Peyer's patch (tissue), 4 donors: ENCODE measurements around the gene ETNK1. TPM values are rescaled to one million over a fixed set of nuclear protein-coding genes. Genes with fewer than 3 reads are reported as not detected.
"Not testable (repeated sequence)": the region's sequence is repeated elsewhere in the genome, so short reads cannot be mapped to it uniquely, and the experiment has no call there.

Experiments
- DNase-seq, 3 donors: peaks; one replicate each; pipeline ENCODE4 v3.0.0-alpha.2; 2017 to 2019
- H3K27ac ChIP-seq, 4 donors: fragments of 200-600 bp; sonication (generic); one replicate each; pipeline ENCODE4 v1.5.1; 2016 to 2019
- H3K27me3 ChIP-seq, 2 donors: fragments of 200-600 bp; sonication (generic); one replicate each; pipeline ENCODE4 v1.5.1; 2019
- H3K36me3 ChIP-seq, 3 donors: fragments of 200-600 bp; sonication (generic); one replicate each; pipeline ENCODE4 v1.5.1; 2016 to 2019
- H3K4me1 ChIP-seq, 4 donors: fragments of 200-600 bp; sonication (generic); one replicate each; pipeline ENCODE4 v1.5.1; 2016 to 2019
- H3K4me3 ChIP-seq, 4 donors: fragments of 200-600 bp; sonication (generic); 1 replicate in 3 of 4; 2 replicates in 1 of 4; pipeline ENCODE4 v1.5.1; 2016 to 2019; ENCODE audit warnings: mild to moderate bottlenecking in 1 of 4
- H3K9me3 ChIP-seq, 4 donors: fragments of 200-600 bp; sonication (generic); one replicate each; pipeline ENCODE4 v1.5.1; 2016 to 2019; ENCODE audit warnings: mild to moderate bottlenecking in 1 of 4
- CTCF ChIP-seq, 6 experiments: fragments of 450-650 bp in 4 of 6; fragments of 200-600 bp in 2 of 6; sonication (generic) in 1 of 6; IDR thresholded peaks; one replicate each; pipeline ENCODE4 v1.5.1; 2017 to 2019; ENCODE audit warnings: antibody characterized with exemption in 6 of 6, mild to moderate bottlenecking in 3 of 6, moderate library complexity in 1 of 6
- POLR2A ChIP-seq, 2 donors: fragments of 450-650 bp; IDR thresholded peaks; one replicate each; pipeline ENCODE4 v1.5.1; 2017; ENCODE audit warnings: antibody characterized with exemption in 2 of 2, mild to moderate bottlenecking in 2 of 2, moderate library complexity in 2 of 2
- total RNA-seq, 4 donors: library from RNA; depleted of rRNA; stranded (reverse); fragments of >200 nt; gene quantifications; one replicate each; pipeline ENCODE4 v1.1.0, GENCODE V29; 2016

Gene ETNK1
- total RNA-seq, 4 donors from 2014 or later = 48.5 to 73.3 (median 58.4) TPM

GRCh38 chr12:22700106-22700505, 75.1 kb downstream of the ETNK1 start:
- no peak for DNase-seq
- no peaks in the 10 kb centered on the region for H3K9me3 ChIP-seq
- H3K4me3 ChIP-seq = no peak overlapping the region
- H3K36me3 ChIP-seq = no peaks in the 10 kb centered on the region
- no peaks in the 10 kb centered on the region for H3K4me1 ChIP-seq
- TF ChIP-seq CTCF (IDR thresholded peaks at IDR 0.05) (no peak), POLR2A (IDR thresholded peaks at IDR 0.05) (no peak)
- H3K27me3 ChIP-seq = no peaks in the 10 kb centered on the region
- H3K27ac ChIP-seq = no peak overlapping the region

- H3K36me3 ChIP-seq, H3K4me3 ChIP-seq, H3K4me1 ChIP-seq, DNase-seq, H3K27ac ChIP-seq, H3K9me3 ChIP-seq, H3K27me3 ChIP-seq: not testable (repeated sequence)
Measured at GRCh38 chr12:22701216-22701809, 76.3 kb downstream of the ETNK1 start.

- H3K27ac ChIP-seq = no peak overlapping the region
- no peak for DNase-seq
- H3K36me3 ChIP-seq = no peaks in the 10 kb centered on the region
- no peaks in the 10 kb centered on the region for H3K27me3 ChIP-seq
- H3K4me3 ChIP-seq = no peak overlapping the region
- no peaks in the 10 kb centered on the region for H3K9me3 ChIP-seq
- TF ChIP-seq POLR2A (IDR thresholded peaks at IDR 0.05) (no peak), CTCF (IDR thresholded peaks at IDR 0.05) (no peak)
- no peaks in the 10 kb centered on the region for H3K4me1 ChIP-seq
Measured at GRCh38 chr12:22702690-22703089, 77.7 kb downstream of the ETNK1 start.

- H3K27ac ChIP-seq = no peak overlapping the region
- peak in 3 of 6 experiments; percentile 17 to 26 (median 23) for TF ChIP-seq CTCF (IDR thresholded peaks at IDR 0.05)
- TF ChIP-seq POLR2A (IDR thresholded peaks at IDR 0.05) = no peak
- no peaks in the 10 kb centered on the region for H3K4me1 ChIP-seq
- H3K27me3 ChIP-seq = no peaks in the 10 kb centered on the region
- H3K4me3 ChIP-seq = no peak overlapping the region
- DNase-seq = no peak
- no peaks in the 10 kb centered on the region for H3K36me3 ChIP-seq
- H3K9me3 ChIP-seq = no peaks in the 10 kb centered on the region
Measured at GRCh38 chr12:22709292-22709691, 84.3 kb downstream of the ETNK1 start.

GRCh38 chr12:22712083-22712482, 87.1 kb downstream of the ETNK1 start:
- DNase-seq = no peak
- Histone ChIP-seq H3K9me3 (no peaks in the 10 kb centered on the region), H3K4me3 (no peak overlapping the region), H3K27ac (no peak overlapping the region), H3K36me3 (no peaks in the 10 kb centered on the region), H3K27me3 (no peaks in the 10 kb centered on the region), H3K4me1 (no peaks in the 10 kb centered on the region)
- TF ChIP-seq CTCF (IDR thresholded peaks at IDR 0.05) (no peak), POLR2A (IDR thresholded peaks at IDR 0.05) (no peak)

- no peak for DNase-seq
- no peaks in the 10 kb centered on the region for H3K27me3 ChIP-seq
- no peaks in the 10 kb centered on the region for H3K9me3 ChIP-seq
- TF ChIP-seq POLR2A (IDR thresholded peaks at IDR 0.05) (no peak), CTCF (IDR thresholded peaks at IDR 0.05) (no peak)
- no peak overlapping the region for H3K27ac ChIP-seq
- no peak overlapping the region for H3K4me3 ChIP-seq
- H3K36me3 ChIP-seq = no peaks in the 10 kb centered on the region
- no peaks in the 10 kb centered on the region for H3K4me1 ChIP-seq
Measured at GRCh38 chr12:22715254-22715653, 90.3 kb downstream of the ETNK1 start.
